IPS-18a (cell line): ENCODE data around the gene KRT78.

Source experiments
- H3K27ac ChIP-seq: one replicate; pipeline ENCODE4 v1.5.1; 2013; ENCODE audit warnings: low read length
- H3K27me3 ChIP-seq: one replicate; pipeline ENCODE4 v1.6.1; 2013; ENCODE audit warnings: mild to moderate bottlenecking, low read length; ENCODE audit not compliant: control insufficient read depth, insufficient read depth
- H3K36me3 ChIP-seq: one replicate; pipeline ENCODE4 v1.6.1; 2013; ENCODE audit warnings: low read depth, low read length; ENCODE audit not compliant: control insufficient read depth
- H3K4me1 ChIP-seq: one replicate; pipeline ENCODE4 v1.6.1; 2013; ENCODE audit warnings: low read depth, low read length; ENCODE audit not compliant: control insufficient read depth
- H3K4me3 ChIP-seq: one replicate; pipeline ENCODE4 v1.5.1; 2013; ENCODE audit warnings: low read length
- H3K9ac ChIP-seq: one replicate; pipeline ENCODE4 v1.6.1; 2013; ENCODE audit warnings: mild to moderate bottlenecking, low read length, moderate library complexity
- H3K9me3 ChIP-seq: one replicate; pipeline ENCODE4 v1.6.1; 2013; ENCODE audit warnings: low read depth, low read length; ENCODE audit not compliant: control insufficient read depth

The KRT78 gene

DNA sequence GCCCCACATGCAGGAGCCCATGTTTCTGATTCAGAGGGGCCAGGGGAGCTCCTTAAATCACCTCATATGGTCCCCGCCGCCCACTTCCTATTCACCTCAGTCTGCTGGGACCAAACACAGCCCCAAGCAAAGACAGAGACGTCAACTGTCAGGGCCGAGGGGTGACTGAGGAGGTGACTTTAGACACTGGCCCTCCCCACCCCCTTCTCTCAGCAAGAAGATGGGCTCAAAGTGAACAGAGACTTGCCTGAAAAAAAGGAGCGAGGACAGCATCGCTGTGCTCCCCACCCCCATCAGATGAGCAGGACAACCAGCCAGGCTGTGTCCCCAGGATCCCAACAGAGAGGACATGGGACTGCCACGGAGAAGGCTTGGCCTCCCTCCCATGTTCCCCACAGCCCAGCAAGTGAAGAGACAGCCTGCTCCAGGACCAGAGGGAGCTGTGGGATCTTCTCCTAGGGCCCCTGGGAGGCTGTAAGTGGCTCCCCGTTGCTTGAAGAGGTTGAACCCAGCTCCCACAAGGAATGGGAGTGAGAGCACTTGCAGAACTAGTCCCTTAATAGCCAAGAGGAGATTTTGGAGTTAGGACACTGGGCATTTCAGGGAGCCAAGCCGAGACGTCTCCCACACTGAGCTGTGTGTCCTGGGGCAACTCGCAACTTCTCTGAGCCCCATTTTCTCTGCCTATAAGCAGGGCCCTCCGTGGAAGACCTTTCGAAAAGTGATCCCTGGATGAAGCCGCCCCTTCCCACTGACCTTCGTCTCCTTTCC is 13.3 kb downstream of the KRT78 start:
- no peaks in the 10 kb centered on the region for H3K27me3 ChIP-seq
- no peak overlapping the region for H3K9ac ChIP-seq
- H3K4me1 ChIP-seq = no peaks in the 10 kb centered on the region
- H3K27ac ChIP-seq = no peak overlapping the region
- no peak overlapping the region for H3K4me3 ChIP-seq
- no peaks in the 10 kb centered on the region for H3K9me3 ChIP-seq
- H3K36me3 ChIP-seq = no peaks in the 10 kb centered on the region

- Histone ChIP-seq H3K27ac (no peak overlapping the region), H3K4me3 (no peak overlapping the region), H3K9me3 (no peaks in the 10 kb centered on the region), H3K4me1 (no peaks in the 10 kb centered on the region), H3K36me3 (no peaks in the 10 kb centered on the region), H3K27me3 (no peaks in the 10 kb centered on the region), H3K9ac (no peak overlapping the region)
Measured at GRCh38 chr12:52834727-52835001, 14.1 kb downstream of the KRT78 start.

- Histone ChIP-seq H3K4me3 (no peak within 1 kb of the TSS), H3K9ac (no peak within 1 kb of the TSS), H3K9me3 (no peaks in the 10 kb centered on the region), H3K27ac (no peak within 1 kb of the TSS), H3K27me3 (no peaks in the 10 kb centered on the region), H3K4me1 (no peaks in the 10 kb centered on the region), H3K36me3 (no peaks in the 10 kb centered on the region)
Measured at GRCh38 chr12:52833922-52834726, 14.7 kb downstream of the KRT78 start, which contains the start of gene KRT79. TSS of gene KRT79 (minus strand) at chr12:52834311. CDS start at chr12:52834260, 51 bp downstream.

GRCh38 chr12:52832985-52833905 is 15.5 kb downstream of the KRT78 start:
- H3K4me1 ChIP-seq = no peaks in the 10 kb centered on the region
- H3K27ac ChIP-seq = no peak overlapping the region
- H3K27me3 ChIP-seq = no peaks in the 10 kb centered on the region

DNA sequence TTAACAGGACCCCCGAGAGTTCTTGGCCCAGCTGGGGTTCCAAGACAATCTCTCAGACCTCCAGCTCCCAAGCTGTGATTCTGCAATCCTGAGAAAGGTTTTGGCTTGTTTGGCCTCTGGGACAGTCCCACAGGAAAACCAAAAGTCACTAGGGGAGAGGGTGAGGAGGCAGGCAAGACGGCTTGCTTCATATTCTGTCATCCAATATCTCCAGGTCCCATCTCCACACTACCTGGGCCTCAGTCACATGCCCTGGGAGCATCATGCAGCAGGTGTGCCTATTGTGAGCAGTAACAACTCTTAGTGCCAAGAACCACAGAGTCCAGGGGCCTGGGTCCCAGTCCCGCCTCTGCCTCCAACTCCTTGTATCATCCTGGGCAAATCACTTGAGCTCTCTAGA is 16.3 kb downstream of the KRT78 start:
- no peaks in the 10 kb centered on the region for H3K4me1 ChIP-seq
- no peak overlapping the region for H3K4me3 ChIP-seq
- H3K9me3 ChIP-seq = no peaks in the 10 kb centered on the region
- H3K27ac ChIP-seq = no peak overlapping the region
- no peak overlapping the region for H3K9ac ChIP-seq
- H3K36me3 ChIP-seq = no peaks in the 10 kb centered on the region
- no peaks in the 10 kb centered on the region for H3K27me3 ChIP-seq

More at GRCh38 chr12:52832985-52833905, 15.5 kb downstream of the KRT78 start:
- H3K4me3 ChIP-seq = no peak overlapping the region
- H3K9ac ChIP-seq = no peak overlapping the region
- H3K9me3 ChIP-seq = no peaks in the 10 kb centered on the region
- no peaks in the 10 kb centered on the region for H3K36me3 ChIP-seq

GRCh38 chr12:52831251-52831650 is 17.5 kb downstream of the KRT78 start:
- Histone ChIP-seq H3K27me3 (no peaks in the 10 kb centered on the region), H3K9me3 (no peaks in the 10 kb centered on the region), H3K27ac (no peak overlapping the region), H3K9ac (no peak overlapping the region), H3K4me3 (no peak overlapping the region), H3K36me3 (no peaks in the 10 kb centered on the region), H3K4me1 (no peaks in the 10 kb centered on the region)

GRCh38 chr12:52829986-52830770 is 18.6 kb downstream of the KRT78 start:
- Histone ChIP-seq H3K36me3 (no peaks in the 10 kb centered on the region), H3K9ac (no peak overlapping the region), H3K27ac (no peak overlapping the region), H3K4me1 (no peaks in the 10 kb centered on the region), H3K4me3 (no peak overlapping the region), H3K27me3 (no peaks in the 10 kb centered on the region), H3K9me3 (no peaks in the 10 kb centered on the region)

- H3K9me3 ChIP-seq = no peaks in the 10 kb centered on the region
- no peak overlapping the region for H3K27ac ChIP-seq
- no peak overlapping the region for H3K9ac ChIP-seq
- no peak overlapping the region for H3K4me3 ChIP-seq
- no peaks in the 10 kb centered on the region for H3K36me3 ChIP-seq
- H3K4me1 ChIP-seq = no peaks in the 10 kb centered on the region
- no peaks in the 10 kb centered on the region for H3K27me3 ChIP-seq
Measured at GRCh38 chr12:52828591-52829021, 20.2 kb downstream of the KRT78 start.

- Histone ChIP-seq H3K27me3 (no peaks in the 10 kb centered on the region), H3K36me3 (no peaks in the 10 kb centered on the region), H3K4me3 (no peak overlapping the region), H3K4me1 (no peaks in the 10 kb centered on the region), H3K9me3 (no peaks in the 10 kb centered on the region), H3K27ac (no peak overlapping the region), H3K9ac (no peak overlapping the region)
Measured at GRCh38 chr12:52828156-52828555, 20.6 kb downstream of the KRT78 start.

GRCh38 chr12:52827499-52828090 is 21.2 kb downstream of the KRT78 start:
- no peak overlapping the region for H3K4me3 ChIP-seq
- H3K9me3 ChIP-seq = no peaks in the 10 kb centered on the region
- no peak overlapping the region for H3K27ac ChIP-seq
- H3K36me3 ChIP-seq = no peaks in the 10 kb centered on the region
- no peak overlapping the region for H3K9ac ChIP-seq
- H3K27me3 ChIP-seq = no peaks in the 10 kb centered on the region
- H3K4me1 ChIP-seq = no peaks in the 10 kb centered on the region
